Activated CD4-positive, CD25-positive, alpha-beta regulatory T cell (primary cell): ENCODE data around the gene LGALS7B.
"Not testable (repeated sequence)": the region's sequence is repeated elsewhere in the genome, so short reads cannot be mapped to it uniquely, and the experiment has no call there.

Experiments used
- DNase-seq, 4 experiments: peaks; one replicate each; lab custom pipeline; 2025; lab: John Stamatoyannopoulos, UW

Gene LGALS7B

GRCh38 chr19:38770228-38770948 is 18.6 kb upstream of the LGALS7B start:
- not testable (repeated sequence) for DNase-seq

- DNase-seq: not testable (repeated sequence)
These were observed 18.1 kb upstream of the LGALS7B start for GRCh38 chr19:38770949-38771275.

DNA sequence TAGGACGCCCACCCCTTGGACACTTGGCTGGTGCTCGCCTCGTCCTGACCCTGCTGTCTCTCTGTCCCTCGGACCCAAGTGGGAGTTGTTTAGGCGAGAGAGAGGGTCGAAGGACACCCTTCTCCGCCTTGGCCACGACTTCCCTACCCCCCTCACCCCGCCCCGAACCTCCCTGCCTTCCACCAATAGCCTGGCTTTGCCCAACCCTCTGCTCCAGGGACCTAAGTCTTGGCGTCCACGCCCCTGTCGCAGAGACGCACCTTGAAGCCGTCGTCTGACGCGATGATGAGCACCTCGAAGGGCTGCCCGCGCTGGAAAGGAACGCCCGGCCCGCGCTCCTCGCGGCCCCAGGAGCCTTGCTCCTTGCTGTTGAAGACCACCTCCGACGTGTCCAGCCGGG is 17.4 kb upstream of the LGALS7B start:
- not testable (repeated sequence) for DNase-seq

- no peak for DNase-seq
These were observed 15.4 kb upstream of the LGALS7B start, which contains the start of gene LGALS7 for GRCh38 chr19:38773469-38774177. TSS of gene LGALS7 (minus strand) at chr19:38773517. CDS start at chr19:38773492, 25 bp downstream.

DNA sequence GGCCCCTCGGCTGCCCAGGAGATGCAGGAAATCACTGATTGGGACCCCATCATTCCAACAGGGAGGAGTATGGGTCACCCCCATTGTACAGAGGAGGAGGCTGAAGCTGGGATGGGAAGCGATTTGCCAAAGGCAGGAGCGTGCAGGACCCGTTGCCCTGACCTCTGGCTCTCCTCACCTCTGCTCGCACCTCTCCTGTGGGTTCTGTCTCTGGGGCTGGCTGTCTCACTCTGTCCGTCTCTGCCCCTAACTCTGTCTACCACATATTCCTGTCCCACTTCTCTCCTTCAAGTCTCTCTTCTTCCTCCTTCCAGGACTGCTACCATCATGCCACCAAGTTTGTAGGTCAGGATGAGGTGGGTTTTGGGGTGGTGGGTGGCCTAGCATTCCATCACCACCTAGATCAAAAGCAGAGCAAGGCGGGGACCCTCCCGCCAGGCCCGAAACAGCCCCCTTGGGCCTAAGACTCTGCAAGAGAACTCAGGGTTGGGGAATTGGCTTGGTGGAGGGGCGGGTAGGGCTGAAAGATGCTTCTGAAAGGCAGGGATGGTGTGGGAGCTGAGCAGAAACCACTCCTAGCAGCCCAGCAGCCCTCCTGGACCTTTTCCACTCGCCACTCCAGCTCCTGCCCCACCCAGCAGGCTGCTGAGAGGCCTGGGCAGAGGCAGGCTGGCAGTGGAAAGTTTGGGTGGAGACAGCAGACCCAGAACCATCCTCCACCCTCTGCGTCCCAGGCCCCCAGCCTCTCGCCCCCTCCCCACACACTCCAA is 14.6 kb upstream of the LGALS7B start:
- DNase-seq: no peak

GRCh38 chr19:38778733-38779132 is 10.3 kb upstream of the LGALS7B start:
- no peak for DNase-seq

DNA sequence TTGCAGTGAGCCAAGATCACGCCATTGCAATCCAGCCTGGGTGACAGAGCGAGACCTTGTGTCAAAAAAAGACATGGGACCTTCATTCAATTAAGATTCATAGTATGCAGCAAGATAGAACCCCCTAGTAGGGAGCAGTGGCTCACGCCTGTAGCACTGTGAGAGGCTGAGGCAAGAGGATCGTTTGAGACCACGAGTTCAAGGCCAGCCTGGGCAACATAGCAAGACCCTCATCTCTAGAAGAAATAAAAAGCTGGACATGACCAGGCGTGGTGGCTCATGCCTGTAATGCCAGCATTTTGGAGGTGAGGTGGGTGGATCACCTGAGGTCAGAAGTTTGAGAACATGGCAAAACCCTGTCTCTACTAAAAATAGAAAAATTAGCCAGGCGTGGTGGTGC is 8.6 kb upstream of the LGALS7B start:
- no peak for DNase-seq

GRCh38 chr19:38781058-38781457 is 7.9 kb upstream of the LGALS7B start:
- no peak for DNase-seq

- DNase-seq: not testable (repeated sequence)
These were observed 6.8 kb upstream of the LGALS7B start for GRCh38 chr19:38782212-38782611.

DNA sequence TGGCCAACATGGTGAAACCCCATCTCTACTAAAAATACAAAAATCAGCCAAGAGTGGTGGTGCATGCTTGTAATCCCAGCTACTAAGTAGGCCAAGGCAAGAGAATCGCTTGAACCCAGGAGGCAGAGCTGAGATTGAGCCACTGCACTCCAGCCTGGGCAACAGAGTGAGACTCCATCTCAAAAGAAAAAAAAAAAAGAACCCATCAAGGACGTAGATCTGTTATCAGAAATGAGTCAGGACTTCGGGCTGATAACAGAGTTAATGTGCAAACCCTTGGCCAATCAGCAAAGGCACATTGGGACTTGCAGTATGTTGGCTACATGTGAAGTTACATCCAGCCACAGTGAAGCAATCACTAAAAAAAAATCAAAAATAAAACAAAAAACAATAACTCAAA is 4.8 kb upstream of the LGALS7B start:
- DNase-seq: no peak

DNA sequence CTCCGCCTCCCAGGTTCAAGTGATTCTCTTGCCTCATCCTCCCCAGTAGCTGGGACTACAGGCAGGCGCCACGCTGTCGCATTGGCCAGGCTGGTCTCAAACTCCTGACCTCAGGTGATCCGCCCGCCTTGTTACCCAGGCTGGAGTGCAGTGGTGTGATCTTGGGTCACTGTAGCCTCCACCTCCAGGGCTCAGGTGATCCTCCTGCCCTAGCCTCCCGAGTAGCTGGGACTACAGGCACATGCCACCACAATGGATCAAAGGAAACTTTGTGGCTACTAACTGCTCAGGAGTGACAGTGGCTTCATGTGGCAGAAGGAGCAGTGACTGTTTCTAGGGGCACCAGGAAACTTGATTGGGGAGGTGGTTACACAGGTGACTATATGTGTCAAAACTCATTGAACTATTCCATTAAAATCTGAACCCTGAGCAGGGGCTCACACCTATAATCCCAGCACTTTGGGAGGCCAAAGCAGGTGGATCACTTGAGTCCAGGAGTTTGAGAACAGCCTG is 3.8 kb upstream of the LGALS7B start:
- no peak for DNase-seq

- DNase-seq: not testable (repeated sequence)
These were observed 2.9 kb upstream of the LGALS7B start for GRCh38 chr19:38786061-38786460.

DNA sequence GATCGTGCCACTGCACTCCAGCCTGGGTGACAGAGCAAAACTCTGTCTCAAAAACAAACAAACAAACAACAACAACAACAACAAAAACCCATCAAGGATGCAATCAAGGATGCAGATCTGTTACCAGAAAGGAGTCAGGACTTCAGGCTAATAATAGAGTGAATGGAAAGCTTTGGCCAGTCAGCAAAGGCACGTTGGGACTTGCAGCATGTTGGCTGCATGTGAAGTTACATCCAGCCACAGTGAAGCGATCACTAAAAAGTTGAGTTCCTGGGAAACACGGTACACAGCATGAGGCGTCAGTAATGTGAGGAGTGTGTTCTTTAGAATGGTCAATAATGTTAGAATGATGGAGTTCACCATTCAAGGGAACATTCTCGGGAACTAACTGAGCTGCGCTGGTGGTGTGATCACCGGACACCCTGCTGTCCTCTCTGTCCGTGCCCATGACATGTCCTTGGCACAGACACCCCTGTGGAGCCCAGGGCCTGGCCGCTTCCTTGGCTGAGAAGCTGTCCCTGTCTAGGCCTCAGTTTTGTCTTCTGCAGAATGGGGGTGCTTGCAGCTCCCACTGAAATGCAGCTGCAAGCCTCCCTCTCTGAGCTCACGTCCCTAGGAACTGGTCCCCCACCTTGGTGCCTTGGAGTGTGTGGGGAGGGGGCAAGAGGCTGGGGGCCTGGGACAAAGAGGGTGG is 2.3 kb upstream of the LGALS7B start:
- DNase-seq: no peak

GRCh38 chr19:38790507-38791403 is 1.8 kb downstream of the LGALS7B start:
- not testable (repeated sequence) for DNase-seq

- not testable (repeated sequence) for DNase-seq
These were observed 2.6 kb downstream of the LGALS7B start for GRCh38 chr19:38791451-38792064.

GRCh38 chr19:38792250-38793111 is 3.5 kb downstream of the LGALS7B start:
- peak; percentile 5 to 10 (median 8) for DNase-seq

DNA sequence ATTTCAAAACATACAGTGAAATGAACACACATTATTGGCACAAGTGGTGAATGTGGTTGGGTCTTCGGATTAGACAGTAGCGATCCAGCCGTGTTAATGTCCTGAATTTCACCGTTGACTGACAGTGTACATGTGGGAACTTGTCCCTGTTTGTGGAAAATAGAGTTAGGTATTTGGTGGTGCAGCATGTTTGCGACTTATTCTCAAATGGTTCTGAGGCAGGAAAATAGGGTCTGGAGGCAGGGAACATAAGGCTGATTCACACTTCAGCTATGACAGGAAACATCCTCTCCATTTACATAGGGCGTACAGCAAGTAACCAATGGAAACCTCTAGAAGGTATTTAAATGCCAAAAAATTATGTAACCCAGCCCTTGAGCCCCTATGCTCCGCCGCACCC is 4.2 kb downstream of the LGALS7B start:
- DNase-seq: no peak

GRCh38 chr19:38793671-38794070 is 4.7 kb downstream of the LGALS7B start:
- DNase-seq: no peak

- DNase-seq: no peak
These were observed 6.5 kb downstream of the LGALS7B start for GRCh38 chr19:38795549-38795948.
